ENCODE results near the gene TCF15. TPM values are rescaled to one million over a fixed set of nuclear protein-coding genes. Genes with fewer than 3 reads are reported as not detected.

The TCF15 gene
- total and polyA plus RNA-seq, 2 of the 4 experiments (the other 2 are of a cell fraction): not detected

DNA sequence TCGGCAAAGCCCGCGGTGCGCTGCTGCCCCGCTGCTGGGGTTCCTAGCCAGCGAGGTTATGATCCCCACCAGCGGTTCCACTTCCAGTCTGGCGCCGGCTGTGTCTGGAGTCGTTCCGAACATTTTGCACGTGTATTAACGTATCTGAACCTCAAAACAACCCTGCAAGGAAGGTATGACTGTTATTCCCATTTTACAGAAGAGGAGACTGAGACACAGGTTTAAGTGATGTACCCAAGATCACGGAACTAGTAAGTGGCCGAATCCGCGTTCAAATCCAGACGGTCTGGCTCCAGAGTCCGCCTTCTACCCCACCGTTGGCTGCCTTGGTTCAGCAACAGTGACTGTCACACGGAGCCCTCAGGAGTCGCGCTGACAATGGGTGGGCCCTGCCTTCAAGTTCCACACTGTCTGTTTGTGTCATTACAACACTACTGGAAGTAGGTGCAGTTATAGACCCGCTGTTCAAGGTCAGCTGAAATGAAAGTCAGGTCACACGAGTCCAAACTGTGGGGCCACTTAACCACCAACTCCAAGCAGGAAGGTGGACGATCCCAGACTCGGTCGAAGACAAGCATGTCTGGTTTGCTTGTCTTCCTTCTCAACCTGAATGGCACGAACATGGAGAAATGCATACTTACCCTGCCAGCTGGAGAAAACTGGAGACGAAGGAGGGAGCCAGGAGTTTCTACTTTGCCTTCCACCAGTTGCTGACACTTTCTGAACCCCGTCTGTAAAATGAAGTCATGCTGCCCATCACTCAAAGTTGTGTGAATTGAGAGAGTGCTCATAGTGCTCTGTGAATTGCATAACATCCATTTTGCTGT lies 43.7 kb upstream of the TCF15 start (continued):
- TF ChIP-seq BHLHE40 (IDR thresholded peaks at IDR 0.05; ENCODE audit: low read depth, low read length) (no peak), MXI1 (IDR thresholded peaks at IDR 0.05; ENCODE audit: borderline replicate concordance, low read depth, low read length) (no peak)

DNA sequence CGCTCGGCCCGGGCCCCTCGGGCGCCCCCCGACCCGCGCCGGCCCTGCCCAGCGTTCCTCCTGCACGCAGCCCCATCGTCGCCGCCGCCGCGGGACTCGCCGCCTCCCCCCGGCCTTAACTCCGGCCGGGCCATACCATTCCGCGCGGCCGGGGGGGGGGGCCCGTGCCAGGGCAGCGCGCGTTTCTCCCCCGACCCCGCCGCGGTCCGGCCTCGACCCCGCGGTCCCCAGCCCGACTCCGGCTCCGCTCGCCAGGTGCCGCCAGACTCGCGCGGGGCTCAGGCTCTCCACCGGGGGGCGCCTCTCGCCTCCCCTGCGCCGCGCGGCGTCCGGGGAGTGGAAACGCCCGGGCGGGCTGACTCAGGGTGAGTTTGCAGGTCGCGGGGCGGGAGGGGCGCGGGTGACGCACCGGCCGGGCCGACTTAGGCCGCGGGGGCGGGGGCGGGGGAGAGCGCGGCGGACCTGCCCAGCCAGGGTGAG lies 43.0 kb upstream of the TCF15 start, which contains the start of gene SRXN1:
SRXN1 (minus strand) TSS at position 91 of the 480 bp plus-strand sequence; CDS start at position 76, 15 bp downstream.
- H3K9me3 ChIP-seq (ENCODE audit: control insufficient read depth, insufficient read depth, low read length): no peaks in the 10 kb centered on the region
- peak within 1 kb of the TSS; percentile 38 for H4K5ac ChIP-seq (ENCODE audit: low read depth, low read length)
- intact Hi-C loops (cut with micrococcal nuclease): loop anchor here (5.0 kb wide), 1 partner anchor 74 kb away; no protein-coding TSS in a partner anchor
- BruUV-seq (replicated peaks): no TSS peak
- peak within 1 kb of the TSS; percentile 90 for H3K27ac ChIP-seq (ENCODE audit: insufficient read depth, low read length)
- H3K9me1 ChIP-seq (ENCODE audit: insufficient read depth, low read length): peaks cover 5% of the 10 kb centered on the region
- ChIA-PET CTCF (no interaction called here), POLR2A (ENCODE audit: unreplicated experiment) (no interaction called here)
- peak within 1 kb of the TSS; percentile 96 for H2BK120ac ChIP-seq (ENCODE audit: low read depth, low read length)
- H3K4me3 ChIP-seq (ENCODE audit: insufficient read depth, low read depth, low read length): peak within 1 kb of the TSS; percentile 79
- in situ Hi-C loops (cut with MboI; ENCODE audit: low sequenced_read_pairs): loop anchor here (10.0 kb wide), 3 partner anchors 108 to 298 kb away; partner anchors contain the start of gene CSNK2A1
- dilution Hi-C loops (cut with HindIII; ENCODE audit: low sequenced_read_pairs, unreplicated experiment): no loop called here
- H3K4ac ChIP-seq (ENCODE audit: low read depth, low read length): peak within 1 kb of the TSS; percentile 95
- peak within 1 kb of the TSS; percentile 88 for H2BK20ac ChIP-seq (ENCODE audit: low read depth, low read length)
- peak within 1 kb of the TSS; percentile 100 for H2BK5ac ChIP-seq (ENCODE audit: low read depth, low read length, poor library complexity, severe bottlenecking)
- H2AK5ac ChIP-seq (ENCODE audit: low read depth, low read length): peak within 1 kb of the TSS; percentile 92
- H4K20me1 ChIP-seq (ENCODE audit: insufficient read depth, low read length): peaks cover 25% of the 10 kb centered on the region
- H3K4me2 ChIP-seq (ENCODE audit: low read depth, low read length): peak within 1 kb of the TSS; percentile 81
- H2AFZ ChIP-seq (replicated peaks; ENCODE audit: low read length, poor library complexity): peak within 1 kb of the TSS; percentile 96
- peak within 1 kb of the TSS; percentile 83 for H3K14ac ChIP-seq (replicated peaks; ENCODE audit: low read depth, low read length)
- H3K18ac ChIP-seq (ENCODE audit: low read depth, low read length): peak within 1 kb of the TSS; percentile 70
- H3K56ac ChIP-seq (ENCODE audit: extremely low read depth, insufficient read depth, low read length): peak within 1 kb of the TSS; percentile 78
- H3K4me1 ChIP-seq (ENCODE audit: control insufficient read depth, insufficient read depth, low read length): peaks cover 12% of the 10 kb centered on the region
- peaks cover 23% of the 10 kb centered on the region for H3K36me3 ChIP-seq (ENCODE audit: control insufficient read depth, insufficient read depth, low read length)
- H2BK15ac ChIP-seq (ENCODE audit: low read depth, low read length): peak within 1 kb of the TSS; percentile 93; the same call in 2 of the 3 replicates
- peak within 1 kb of the TSS; percentile 82 for H4K91ac ChIP-seq (ENCODE audit: insufficient read depth, low read depth, low read length)
- H4K8ac ChIP-seq (ENCODE audit: low read depth in 2 of 2, low read length in 2 of 2): peak within 1 kb of the TSS; percentile 67 to 80
- peak; percentile 93 for DNase-seq
- WGBS, 2 experiments (ENCODE audit: extremely low coverage in 2 of 2, insufficient read length in 1 of 2): 1% methylated on average over 42 of the region's 74 CpGs; no CpG with 5 or more reads in 1 of the 2 experiments
- H3K9ac ChIP-seq (ENCODE audit: low read depth, low read length): peak within 1 kb of the TSS; percentile 96
- H2AK9ac ChIP-seq (replicated peaks; ENCODE audit: low read depth, low read length, poor library complexity): peak within 1 kb of the TSS; percentile 82
- peak within 1 kb of the TSS; percentile 82 for H3K23ac ChIP-seq (ENCODE audit: low read depth, low read length)
- peak; percentile 94 for ATAC-seq (ENCODE audit: low read depth)
- peaks cover 3% of the 10 kb centered on the region; the same call in 1 of the 2 replicates for H3K27me3 ChIP-seq (ENCODE audit: control insufficient read depth, insufficient read depth, low read length)
- H3K79me1 ChIP-seq (ENCODE audit: low read depth in 1 of 2, low read length in 2 of 2): peaks cover 28 to 48% of the 10 kb centered on the region in 2 experiments
- TF ChIP-seq POLR2A (IDR thresholded peaks at IDR 0.05; ENCODE audit: low read depth, low read length) (peak; percentile 89), SMC3 (IDR thresholded peaks at IDR 0.05; ENCODE audit: low read depth, low read length) (peak; percentile 44), CEBPB (IDR thresholded peaks at IDR 0.05; ENCODE audit: low read depth, low read length) (no peak), RAD21 (IDR thresholded peaks at IDR 0.05; ENCODE audit: low read length) (peak; percentile 51), MAZ (IDR thresholded peaks at IDR 0.05; ENCODE audit: borderline replicate concordance, low read depth, low read length) (peak; percentile 40; the same call in 1 of the 2 replicates), RCOR1 (IDR thresholded peaks at IDR 0.05; ENCODE audit: insufficient replicate concordance, low read length) (no peak), FOS (IDR thresholded peaks at IDR 0.05; ENCODE audit: low read depth, low read length) (peak; percentile 54), CHD1 (IDR thresholded peaks at IDR 0.05; ENCODE audit: low read depth, low read length) (peak; percentile 87; the same call in 1 of the 2 replicates), NFE2L2 (IDR thresholded peaks at IDR 0.05; ENCODE audit: low read depth, low read length) (peak; percentile 93; the same call in 1 of the 2 replicates), MAFK (IDR thresholded peaks at IDR 0.05; ENCODE audit: low read depth, low read length) (no peak), MXI1 (IDR thresholded peaks at IDR 0.05; ENCODE audit: borderline replicate concordance, low read depth, low read length) (no peak)
- TF ChIP-seq, protein P1, sequence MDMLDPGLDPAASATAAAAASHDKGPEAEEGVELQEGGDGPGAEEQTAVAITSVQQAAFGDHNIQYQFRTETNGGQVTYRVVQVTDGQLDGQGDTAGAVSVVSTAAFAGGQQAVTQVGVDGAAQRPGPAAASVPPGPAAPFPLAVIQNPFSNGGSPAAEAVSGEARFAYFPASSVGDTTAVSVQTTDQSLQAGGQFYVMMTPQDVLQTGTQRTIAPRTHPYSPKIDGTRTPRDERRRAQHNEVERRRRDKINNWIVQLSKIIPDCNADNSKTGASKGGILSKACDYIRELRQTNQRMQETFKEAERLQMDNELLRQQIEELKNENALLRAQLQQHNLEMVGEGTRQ (IDR thresholded peaks at IDR 0.05; ENCODE audit: low read depth, low read length): no peak
- TF ChIP-seq, protein P2, sequence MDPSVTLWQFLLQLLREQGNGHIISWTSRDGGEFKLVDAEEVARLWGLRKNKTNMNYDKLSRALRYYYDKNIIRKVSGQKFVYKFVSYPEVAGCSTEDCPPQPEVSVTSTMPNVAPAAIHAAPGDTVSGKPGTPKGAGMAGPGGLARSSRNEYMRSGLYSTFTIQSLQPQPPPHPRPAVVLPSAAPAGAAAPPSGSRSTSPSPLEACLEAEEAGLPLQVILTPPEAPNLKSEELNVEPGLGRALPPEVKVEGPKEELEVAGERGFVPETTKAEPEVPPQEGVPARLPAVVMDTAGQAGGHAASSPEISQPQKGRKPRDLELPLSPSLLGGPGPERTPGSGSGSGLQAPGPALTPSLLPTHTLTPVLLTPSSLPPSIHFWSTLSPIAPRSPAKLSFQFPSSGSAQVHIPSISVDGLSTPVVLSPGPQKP (IDR thresholded peaks at IDR 0.05; ENCODE audit: borderline replicate concordance, low read depth, low read length): no peak

Measured in IMR-90 (cell line).